GM11168 (cell line): ENCODE data around the gene IL1R1.

Experiments
- in situ Hi-C: fragments of 300-500 bp; cut with MboI; formaldehyde crosslinking; loops from one replicate; pipeline ENCODE4 v1.12.0; 2022; ENCODE audit warnings: low sequenced_read_pairs; ENCODE audit not compliant: unreplicated experiment

IL1R1 gene

GRCh38 chr2:102131564-102131963, 11.0 kb upstream of the IL1R1 start:
- in situ Hi-C loops: no loop called here

DNA sequence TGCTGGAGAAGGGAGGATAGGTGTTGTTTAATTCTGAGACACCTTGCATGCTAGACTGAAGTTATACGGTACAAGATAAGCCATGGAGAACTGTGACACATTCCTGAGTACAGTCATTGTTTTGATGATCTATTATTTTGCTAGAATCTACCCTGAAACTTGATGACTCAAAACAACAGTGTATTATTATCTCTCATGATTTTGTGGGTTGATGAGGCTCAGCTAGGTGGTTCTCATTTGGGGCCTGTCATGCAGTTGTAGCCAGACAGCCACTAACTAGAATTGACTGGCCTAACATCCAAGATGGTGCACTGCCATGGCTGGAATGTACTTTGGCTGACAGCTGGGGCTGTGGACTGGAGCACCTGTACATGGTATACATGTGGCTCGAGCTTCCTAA, 5.4 kb upstream of the IL1R1 start:
- in situ Hi-C loops: no loop called here

DNA sequence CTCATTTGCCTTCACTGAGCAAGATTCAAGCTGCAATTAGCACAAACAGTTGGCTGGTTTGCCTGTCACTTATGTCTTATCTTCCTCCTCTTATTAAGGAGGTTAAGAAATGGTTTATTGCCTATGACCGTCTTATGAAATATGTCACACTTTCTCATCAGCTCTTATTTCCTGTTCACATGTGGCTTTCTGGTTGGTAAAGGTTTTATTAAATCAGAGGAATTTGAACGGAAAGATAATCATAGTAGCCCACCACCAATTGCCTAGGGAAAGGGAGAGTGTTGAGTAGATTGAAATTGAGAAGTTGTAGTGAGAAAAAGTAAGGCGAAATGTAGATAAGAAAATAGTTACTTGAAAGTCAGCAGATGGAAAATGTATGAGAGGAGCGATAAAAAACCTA, 4.2 kb upstream of the IL1R1 start:
- in situ Hi-C loops: no loop called here

DNA sequence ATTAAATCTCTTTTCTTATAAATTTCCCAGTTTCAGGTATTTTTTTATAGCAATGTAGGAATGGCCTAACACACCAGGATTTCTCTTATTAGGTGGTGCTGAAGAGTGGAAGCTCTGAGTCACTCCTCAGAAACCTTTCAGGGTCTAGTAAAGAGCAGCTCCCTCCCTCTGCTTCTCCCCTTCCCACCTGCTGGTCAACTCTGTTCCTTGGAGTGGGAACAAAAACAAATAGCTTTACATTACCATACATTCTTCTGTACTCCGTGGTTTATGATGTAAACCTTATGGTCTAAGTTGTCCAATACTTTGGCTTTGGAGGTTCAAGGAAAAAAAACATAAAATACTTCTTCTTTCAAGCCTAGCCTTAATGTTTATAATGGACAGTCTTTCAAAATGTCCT, 2.7 kb upstream of the IL1R1 start:
- in situ Hi-C loops: no loop called here

DNA sequence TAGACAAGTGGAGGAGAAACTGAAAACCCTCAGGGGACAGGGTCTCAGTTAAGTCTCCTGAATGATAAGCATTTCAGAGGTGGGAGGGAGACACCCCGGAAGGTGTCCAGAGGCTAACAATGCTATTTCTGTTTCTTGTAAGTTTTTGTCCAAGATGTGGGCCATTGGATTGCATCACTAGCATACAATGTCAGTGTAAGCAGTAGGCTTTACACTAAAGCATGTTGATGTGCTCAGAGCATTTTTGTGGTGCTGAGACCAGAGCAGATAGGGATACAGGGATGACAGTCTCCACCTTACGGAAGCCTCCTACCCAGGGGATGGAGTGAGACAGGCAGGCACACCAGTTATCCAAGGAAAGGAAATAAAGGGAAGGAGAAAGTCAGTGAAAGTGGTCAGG, 2.2 kb upstream of the IL1R1 start:
- in situ Hi-C loops: no loop called here

- in situ Hi-C loops: no loop called here
Observed at GRCh38 chr2:102141011-102141943, 1.3 kb upstream of the IL1R1 start.

- in situ Hi-C loops: no loop called here
Observed at GRCh38 chr2:102142829-102143449, 393 bp downstream of the IL1R1 start.

- in situ Hi-C loops: no loop called here
Observed at GRCh38 chr2:102143450-102143985, 972 bp downstream of the IL1R1 start.

GRCh38 chr2:102144128-102144527, 1.6 kb downstream of the IL1R1 start:
- in situ Hi-C loops: no loop called here

GRCh38 chr2:102145107-102145506, 2.6 kb downstream of the IL1R1 start:
- in situ Hi-C loops: no loop called here

DNA sequence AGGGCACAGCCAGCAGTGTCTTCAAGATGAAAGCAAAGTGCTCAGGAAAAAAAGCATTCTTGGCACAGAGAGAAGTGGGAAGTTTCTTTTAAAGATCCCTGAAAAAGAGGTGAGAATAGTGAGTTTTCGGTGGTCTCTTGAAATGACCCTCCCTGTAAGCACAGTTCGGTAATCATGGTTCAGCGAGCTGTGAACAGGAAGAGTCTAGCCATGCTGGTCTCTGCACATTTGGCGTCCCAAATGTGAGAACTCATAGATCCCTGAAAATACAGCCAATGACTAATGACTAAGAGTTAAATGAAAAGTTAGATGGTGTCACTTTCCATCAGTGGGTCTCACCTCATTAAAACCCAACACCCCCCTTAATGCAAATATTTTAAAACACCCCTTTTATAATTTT, 3.4 kb downstream of the IL1R1 start:
- in situ Hi-C loops: no loop called here

DNA sequence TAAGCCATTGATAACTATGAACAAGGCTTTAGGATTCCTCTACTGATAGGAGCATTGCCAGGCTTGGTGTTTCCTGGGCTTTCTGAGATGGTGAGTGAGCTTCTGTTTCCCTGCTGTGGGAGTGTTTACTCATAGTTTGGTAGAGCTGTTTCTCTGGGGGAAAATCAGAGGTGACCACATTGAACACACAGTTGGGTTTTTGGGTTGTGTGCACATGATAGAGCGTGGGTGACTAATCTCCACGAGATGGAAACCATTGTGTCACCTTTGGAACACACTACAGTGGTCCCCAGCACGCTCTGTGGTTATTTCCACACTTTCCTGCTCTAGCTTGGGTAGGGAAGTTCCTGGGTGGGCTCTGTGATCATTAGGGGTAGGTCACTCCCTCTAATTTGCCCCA, 5.4 kb downstream of the IL1R1 start:
- in situ Hi-C loops: no loop called here

- in situ Hi-C loops: no loop called here
Observed at GRCh38 chr2:102149243-102149642, 6.7 kb downstream of the IL1R1 start.

- in situ Hi-C loops: no loop called here
Observed at GRCh38 chr2:102149644-102150455, 7.3 kb downstream of the IL1R1 start.

DNA sequence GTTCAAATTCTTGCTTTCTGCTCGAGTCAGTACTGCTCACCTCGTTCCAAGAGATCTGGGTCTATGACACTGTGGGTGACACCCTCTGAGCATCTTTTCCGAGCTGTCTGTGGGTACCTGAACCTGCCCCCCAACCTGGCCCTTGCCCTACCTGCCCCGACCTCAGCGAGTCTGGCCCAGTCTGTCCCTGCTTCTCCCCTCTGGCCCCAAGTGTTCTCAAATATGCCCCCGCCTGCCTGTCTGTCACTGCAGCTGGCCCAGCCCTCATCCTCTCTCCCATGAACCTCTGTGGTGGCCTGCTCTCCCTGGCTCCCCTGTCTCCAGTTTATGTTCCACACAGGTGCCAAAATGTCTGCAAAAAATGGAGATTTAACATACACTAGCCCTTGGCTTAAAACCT, 11.8 kb downstream of the IL1R1 start:
- in situ Hi-C loops: no loop called here

DNA sequence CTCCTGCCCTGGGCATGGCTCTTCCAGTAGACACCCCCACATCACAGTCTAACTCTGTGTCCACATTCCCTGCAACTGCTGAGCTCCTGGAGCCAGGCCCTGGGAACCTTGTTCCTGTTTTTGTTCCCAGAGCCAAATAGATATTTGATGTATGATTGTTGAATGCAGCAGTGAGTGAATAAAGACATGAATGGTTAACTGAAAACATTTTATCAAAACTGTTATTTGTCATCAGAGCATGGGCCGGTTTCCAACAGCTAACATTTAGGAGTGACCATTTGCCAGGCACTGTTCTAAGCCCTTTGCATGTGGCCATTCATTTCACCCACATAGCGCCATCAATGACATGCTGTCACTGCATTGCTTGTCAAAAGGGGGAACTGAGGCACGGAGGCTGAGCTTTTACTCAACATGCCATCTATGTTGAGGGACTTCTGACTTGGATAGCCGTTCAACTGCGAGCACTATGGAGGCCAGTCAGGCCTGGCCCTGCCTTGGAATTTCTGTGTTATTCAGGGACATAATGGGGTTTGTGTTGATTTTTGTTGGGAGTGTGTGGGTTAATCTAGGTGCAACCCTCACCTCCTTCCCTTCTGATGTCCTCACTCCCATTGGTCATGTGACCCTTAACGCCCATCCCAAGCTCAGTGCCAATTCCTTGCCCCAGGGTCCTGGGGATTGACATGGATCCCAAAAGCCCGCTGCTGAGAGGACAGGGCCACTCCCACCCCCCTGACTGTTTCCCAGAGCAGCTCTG, 12.6 kb downstream of the IL1R1 start:
- in situ Hi-C loops: no loop called here

DNA sequence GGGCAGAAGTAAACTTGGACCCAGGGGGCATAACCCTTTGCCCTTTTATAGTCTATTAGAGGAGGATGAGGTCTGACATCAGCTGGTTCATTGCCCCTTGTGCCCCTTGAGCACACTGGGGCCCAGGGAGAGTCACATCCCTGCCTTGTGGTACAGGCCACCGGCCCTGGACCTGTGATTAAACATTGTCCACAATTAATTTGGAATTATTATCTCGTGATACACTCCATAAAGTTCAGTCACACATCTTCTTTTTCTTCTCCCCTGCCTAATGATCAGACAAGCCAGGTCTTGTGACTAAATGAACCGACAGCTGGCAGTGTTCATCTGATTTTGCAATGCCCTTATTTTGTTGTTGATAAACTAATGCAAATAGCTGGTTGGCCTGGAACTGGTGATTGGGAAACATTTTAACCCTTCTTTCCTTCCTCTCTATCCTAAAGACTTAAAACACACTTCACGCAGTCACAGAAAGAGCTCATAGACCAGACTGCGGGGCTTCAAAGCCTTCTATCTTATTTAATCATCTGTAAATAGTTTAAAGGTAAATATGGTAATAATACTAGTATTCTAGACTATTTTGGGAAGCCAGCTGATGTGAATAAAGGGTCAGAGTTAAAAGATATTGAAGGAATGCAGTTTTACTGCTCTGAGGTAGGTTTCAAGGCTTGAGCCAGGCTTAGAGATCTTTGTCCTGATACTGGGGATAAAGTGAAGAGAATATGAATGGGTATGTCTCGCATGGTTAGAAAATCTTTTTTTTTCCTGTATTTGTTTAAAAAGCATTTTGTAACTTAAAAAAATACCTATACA, 13.4 kb downstream of the IL1R1 start:
- in situ Hi-C loops: no loop called here

GRCh38 chr2:102158011-102158755, 15.6 kb downstream of the IL1R1 start:
- in situ Hi-C loops: no loop called here
